SHP77 (cell line): Measurements from ENCODE around the gene SSBP2.

Experiments
- DNase-seq, 2 experiments: peaks; one replicate each; lab custom pipeline; 2025; lab: John Stamatoyannopoulos, UW

SSBP2 gene

GRCh38 chr5:81766611-81767010 lies 15.7 kb upstream of the SSBP2 start:
- DNase-seq: no peak

- DNase-seq: no peak
These were observed 12.5 kb upstream of the SSBP2 start for GRCh38 chr5:81763294-81763928.

DNA sequence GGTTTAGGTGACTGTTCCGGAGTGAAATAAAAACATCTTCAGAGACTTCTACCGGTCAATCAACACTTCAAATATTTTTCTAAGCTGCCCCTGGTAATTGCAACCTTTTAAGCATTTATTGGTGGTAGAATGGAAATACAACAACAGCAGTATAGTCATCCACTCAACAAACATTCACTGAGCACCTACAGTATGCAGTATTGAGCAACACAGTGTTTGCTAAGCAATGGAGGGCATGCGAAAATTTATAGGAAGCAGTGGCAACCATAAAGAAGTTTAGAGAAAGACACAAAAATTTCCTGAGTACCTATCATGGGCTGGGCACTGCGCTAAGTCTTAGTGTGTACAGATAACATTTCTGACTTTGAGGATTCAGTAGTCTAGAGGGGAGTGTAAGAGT lies 12.0 kb upstream of the SSBP2 start:
- no peak for DNase-seq

DNA sequence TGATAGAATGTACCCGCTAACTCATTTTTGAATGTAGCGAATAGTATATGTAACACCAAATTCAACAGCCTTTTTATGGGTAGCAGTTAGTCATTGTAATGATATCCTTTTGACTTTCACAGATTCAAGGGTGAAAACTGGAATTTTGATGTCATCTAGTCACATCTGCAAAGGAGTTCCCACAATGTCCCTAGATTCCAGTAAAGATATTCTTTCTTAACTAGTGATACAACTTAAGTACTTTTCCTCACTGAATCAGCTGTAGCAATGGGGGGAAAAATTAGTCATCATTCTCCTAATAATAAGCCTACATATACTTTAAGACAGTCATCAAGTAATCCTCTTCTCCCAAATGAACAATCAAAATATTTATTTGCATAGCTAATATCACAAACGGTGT lies 11.5 kb upstream of the SSBP2 start:
- DNase-seq: no peak

- no peak for DNase-seq
These were observed 11.1 kb upstream of the SSBP2 start for GRCh38 chr5:81761970-81762369.

DNA sequence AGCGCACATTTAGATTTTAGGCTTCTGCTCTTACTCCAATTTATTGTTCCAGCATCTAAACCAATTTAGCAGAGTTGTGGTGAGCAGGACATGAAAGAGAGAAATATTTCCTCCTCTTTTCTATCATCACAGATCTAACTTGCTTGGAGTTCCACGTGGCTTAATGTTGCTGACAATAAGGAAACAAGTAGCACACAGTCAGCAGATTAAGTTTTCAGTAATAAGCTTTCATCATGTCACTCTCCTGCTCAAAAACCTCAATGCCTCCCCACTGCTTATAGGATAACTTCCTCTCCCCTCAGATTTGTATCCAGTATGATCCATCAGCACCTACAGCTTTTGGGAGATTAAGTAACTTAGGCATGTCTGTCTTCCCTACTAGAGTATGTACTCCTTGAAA lies 10.4 kb upstream of the SSBP2 start:
- no peak for DNase-seq

DNA sequence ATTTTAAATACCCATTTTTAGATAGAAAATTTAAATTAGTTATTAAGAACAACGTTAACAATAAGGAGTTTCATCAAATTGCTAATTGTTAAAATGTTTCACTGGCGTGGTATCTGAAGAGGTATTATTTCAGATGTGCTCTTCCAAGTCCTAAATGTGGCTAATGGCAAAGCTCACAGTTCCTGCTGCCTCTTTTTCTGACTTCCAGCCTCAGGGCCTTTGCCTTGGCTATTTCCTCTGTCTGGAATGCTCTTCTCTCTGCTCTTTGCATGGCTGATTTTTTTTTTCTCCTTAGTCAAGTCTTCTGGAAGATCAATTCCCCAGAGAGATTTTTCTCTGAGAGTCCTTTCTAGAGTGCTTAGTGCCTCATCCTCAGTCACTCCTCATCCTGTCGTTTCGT lies 9.6 kb upstream of the SSBP2 start:
- no peak for DNase-seq

GRCh38 chr5:81759632-81760005 lies 8.7 kb upstream of the SSBP2 start:
- DNase-seq: no peak

DNA sequence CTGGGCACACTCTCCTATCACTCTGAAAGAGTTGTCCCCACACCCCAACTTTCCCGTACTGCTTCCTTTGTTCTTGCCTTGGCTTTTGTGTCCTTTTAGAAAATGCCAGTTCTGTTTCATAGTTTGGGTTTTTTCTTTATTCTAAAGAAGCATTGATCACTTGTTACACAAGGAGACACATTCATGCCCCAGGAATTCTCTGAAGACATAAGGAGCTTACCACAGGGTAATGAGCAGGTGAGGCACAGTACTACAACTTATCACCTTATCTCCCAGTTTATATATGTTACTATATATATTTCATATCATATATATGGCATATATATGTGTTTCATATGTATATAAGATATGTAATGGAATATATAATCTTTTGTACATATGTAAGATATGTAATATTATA lies 6.5 kb upstream of the SSBP2 start:
- DNase-seq: no peak

DNA sequence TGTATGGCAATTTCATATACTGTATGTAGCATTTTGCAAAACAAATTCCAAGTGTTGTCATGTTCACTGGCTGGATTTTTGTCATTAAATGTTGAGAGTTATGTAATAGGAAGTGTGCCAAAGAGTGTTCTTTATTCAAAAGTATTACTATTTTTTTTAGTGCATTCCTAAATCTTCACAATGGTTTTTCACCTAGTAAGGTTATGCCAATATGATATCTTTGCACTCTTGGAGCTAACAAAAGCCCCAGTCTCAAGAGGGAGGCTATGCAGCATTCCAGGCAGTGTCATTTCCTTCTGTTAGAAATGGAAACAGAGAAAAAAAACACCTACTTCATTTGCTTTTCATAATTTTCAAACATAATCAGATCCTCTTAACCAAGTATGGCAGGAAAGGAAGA lies 5.1 kb upstream of the SSBP2 start:
- no peak for DNase-seq

- no peak for DNase-seq
These were observed 4.4 kb upstream of the SSBP2 start for GRCh38 chr5:81755320-81755719.

- DNase-seq: no peak
These were observed 3.7 kb upstream of the SSBP2 start for GRCh38 chr5:81754621-81755020.

DNA sequence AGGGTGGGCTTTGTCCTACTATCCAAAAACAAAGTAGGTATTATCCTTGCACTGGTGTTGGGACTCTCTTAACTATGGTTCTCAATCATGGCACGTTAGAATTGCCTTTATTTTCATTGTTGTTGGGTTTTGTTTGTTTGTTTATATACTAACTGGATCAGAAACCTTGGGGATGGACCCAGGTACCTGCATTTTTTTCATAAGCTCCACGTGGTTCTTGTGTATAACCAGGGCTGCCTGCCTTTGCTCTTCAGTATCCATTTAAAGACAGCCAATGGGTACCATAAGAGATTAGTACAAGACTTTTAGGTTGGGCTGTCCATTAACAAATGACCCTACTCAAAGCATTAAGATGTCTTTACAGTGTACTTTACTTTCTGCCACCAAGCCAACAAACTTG lies 2.5 kb upstream of the SSBP2 start:
- DNase-seq: no peak

GRCh38 chr5:81752644-81752963 lies 1.7 kb upstream of the SSBP2 start:
- DNase-seq: no peak

GRCh38 chr5:81751836-81752643 lies 1.1 kb upstream of the SSBP2 start:
- peak; percentile 27 to 29 for DNase-seq

DNA sequence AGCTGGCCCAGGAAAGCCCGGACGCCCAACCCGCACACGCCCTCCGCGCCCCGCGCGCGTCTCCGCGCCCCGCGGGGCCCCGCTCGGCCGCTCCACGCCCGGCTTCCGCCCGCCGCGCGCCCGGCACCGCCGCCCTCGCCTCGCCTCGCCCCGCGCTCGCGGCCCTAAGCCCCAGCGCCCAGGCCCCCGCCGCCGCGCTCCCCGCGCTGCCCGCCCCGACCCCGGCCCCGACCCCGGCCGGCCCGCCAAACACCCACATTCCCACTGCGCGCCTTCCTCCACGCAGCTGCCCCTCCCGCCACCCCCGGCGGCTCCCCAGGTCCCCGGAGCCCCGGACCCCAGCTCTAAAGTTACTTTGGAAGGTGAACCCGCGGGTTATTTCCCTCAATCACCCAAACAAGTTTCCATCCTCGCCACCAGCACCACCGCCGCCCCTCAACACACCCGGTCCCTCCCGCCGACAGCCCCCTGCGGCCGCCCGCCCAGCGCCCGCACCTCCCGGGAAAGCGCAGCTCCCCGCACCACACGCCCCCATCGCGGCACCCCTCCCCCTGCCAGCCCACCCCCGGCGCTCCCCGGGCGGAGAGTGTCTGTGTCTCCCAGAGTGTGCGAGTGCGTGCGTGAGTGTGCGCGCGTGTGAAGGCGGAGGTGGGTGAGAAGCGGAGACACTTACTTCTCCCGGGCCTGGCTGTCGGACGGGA lies 439 bp downstream of the SSBP2 start:
- DNase-seq: no peak

DNA sequence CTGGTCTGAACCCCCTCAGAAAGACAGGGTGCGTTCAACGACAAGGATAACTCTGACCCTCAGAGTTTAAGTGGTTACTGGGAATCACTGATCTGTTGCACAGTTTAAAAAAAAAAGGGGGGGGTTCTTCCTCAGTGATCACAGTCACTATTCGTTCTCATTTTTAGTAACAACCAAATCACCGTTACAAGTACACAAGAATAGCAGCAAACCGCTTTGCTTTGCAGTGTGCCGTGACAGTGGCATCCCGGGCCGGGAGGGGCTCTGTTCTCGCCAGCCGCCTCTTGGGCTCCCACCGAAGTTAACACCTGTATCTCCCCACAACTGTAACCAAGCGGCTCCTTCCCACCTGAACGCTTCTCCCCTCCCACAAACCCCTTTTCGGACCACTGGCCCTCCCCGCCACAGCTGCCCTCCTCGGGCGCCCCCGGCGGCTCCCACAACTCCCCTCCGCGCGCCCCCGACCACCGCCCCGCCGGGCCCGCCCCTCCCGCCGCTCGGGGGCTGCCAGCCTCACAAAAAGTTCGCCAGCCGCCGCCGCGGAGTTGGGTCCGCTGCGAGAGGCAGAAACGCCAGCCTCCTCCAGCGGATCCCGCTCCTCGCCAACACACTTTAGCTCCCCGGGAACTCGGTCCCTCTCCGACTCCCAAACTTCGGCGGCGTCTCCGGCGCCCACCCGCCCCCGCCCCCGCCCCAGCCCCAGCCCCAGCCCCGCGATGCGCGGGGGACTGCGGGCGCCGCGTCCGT lies 1.2 kb downstream of the SSBP2 start:
- DNase-seq: peak in 1 of 2 experiments; percentile 10

GRCh38 chr5:81749192-81749560 lies 1.7 kb downstream of the SSBP2 start:
- DNase-seq: no peak

GRCh38 chr5:81748556-81748955 lies 2.3 kb downstream of the SSBP2 start:
- DNase-seq: no peak

DNA sequence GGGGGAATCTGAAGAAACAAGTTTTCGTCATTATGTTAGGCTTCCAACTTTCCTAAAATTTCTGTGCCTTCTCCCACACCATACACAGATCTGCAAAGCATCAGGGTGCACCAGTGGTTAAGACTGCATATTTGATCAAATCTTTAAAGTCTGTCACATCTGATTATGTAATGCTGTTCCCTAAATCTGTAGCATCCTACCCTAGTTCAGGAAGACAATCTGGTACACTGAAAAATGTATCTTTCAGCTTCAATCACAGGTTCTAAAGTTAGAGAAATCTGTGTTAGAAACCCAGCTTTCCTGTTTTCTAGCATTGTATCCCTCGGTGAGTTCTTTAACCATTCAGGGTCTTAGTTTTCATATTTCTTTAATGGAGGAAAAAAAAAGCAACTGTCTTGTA lies 3.9 kb downstream of the SSBP2 start:
- DNase-seq: no peak

- no peak for DNase-seq
These were observed 10.1 kb downstream of the SSBP2 start for GRCh38 chr5:81740758-81741157.

DNA sequence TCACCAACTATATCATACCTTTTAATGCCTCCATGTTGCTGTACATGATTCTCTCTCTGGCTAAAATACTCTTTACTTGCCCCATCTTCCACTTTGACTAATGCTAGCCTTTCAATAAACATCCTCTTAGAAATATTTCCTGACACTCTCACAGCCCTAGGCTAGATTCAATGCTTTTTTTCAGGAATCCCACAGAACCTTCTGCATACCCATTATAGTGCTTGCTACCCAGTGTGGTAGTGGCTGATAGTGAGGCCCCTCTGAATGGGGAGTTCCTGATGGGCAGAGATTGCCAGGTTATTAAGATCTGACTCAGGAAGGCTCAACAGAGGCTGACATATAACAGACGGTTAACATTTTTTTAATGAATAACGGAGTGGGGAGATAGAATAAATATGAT lies 11.6 kb downstream of the SSBP2 start:
- DNase-seq: no peak

GRCh38 chr5:81729276-81729675 lies 21.6 kb downstream of the SSBP2 start:
- no peak for DNase-seq
